Vagina (tissue), 2 donors: ENCODE data around the gene SELENOM.

Source experiments
- CTCF ChIP-seq, 3 experiments: fragments of 450-650 bp in 2 of 3; fragments of 200-600 bp in 1 of 3; sonication (generic) in 1 of 3; IDR thresholded peaks; one replicate each; pipeline ENCODE4 v1.5.1; 2017 to 2019; ENCODE audit warnings: antibody characterized with exemption in 3 of 3, mild to moderate bottlenecking in 2 of 3, moderate library complexity in 2 of 3
- POLR2A ChIP-seq, 2 donors: fragments of 450-650 bp; IDR thresholded peaks; one replicate each; pipeline ENCODE4 v1.6.1; 2017; ENCODE audit warnings: antibody characterized with exemption in 2 of 2, mild to moderate bottlenecking in 2 of 2, moderate library complexity in 2 of 2
- POLR2AphosphoS5 ChIP-seq, 2 donors: sonication (generic); formaldehyde crosslinking; IDR thresholded peaks; one replicate each; pipeline ENCODE4 v1.9.0; 2017; ENCODE audit warnings: antibody characterized with exemption in 2 of 2, mild to moderate bottlenecking in 2 of 2, low read depth in 1 of 2; ENCODE audit not compliant: insufficient read depth in 1 of 2

DNA sequence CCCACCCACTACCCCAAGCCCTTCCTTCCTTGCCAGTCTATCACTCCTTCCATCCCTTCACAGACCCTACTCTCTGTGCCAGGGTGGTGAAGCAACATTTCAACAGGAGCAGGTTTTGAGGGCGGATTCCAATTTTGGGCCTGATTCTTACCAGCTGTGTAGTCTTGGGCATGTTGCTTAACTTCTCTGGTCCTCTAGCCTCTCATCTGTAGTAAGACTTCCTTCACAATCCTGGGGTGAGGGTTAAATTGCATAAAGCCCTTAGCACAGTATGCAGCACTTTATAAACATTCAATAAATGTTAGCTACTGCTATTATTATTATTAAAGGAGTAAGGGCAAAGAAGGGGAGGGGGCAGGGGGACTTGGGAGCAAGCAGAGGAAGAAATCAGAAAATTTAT lies 47.6 kb upstream of the SELENOM start:
- no peak for TF ChIP-seq POLR2A (IDR thresholded peaks at IDR 0.05)
- no peak for TF ChIP-seq CTCF (IDR thresholded peaks at IDR 0.05)
- TF ChIP-seq POLR2AphosphoS5 (IDR thresholded peaks at IDR 0.05; ENCODE audit: insufficient read depth in 1 of 2, low read depth in 1 of 2), result no peak
